DLD1 (cell line): ENCODE data around the gene SUCNR1.

Experiments used
- in situ Hi-C: cut with HindIII; loops from 2 replicates; pipeline ENCODE4 v1.10.0; 2017; ENCODE audit warnings: low sequenced_read_pairs

SUCNR1 gene

DNA sequence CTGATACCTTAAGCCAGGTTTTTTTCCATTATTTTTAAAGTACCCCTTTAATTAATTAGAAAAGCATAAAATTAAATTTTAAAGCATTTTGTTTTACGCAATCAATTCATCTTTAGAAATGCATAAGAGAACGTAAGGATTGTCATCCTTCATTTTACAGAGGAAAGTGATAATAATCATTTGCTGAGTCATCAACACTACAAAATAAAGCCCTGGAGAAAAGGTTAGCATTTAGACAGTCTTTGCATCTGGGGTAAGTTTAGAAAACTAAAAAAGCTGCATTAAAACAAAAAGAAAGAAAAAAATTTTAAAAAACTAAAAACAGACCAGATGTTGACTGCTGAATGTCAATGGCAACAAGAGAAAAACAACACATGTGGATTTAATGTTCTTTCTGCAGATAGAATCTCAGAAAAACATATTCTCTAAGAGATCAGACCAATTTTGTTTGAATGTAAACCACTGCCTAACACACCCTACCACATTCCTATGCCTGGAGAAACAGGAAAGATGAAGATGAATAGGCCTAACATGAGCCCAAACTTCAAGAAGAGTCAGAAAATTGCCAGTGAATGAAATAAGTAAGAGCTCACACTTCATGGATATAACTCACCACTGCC lies 59.9 kb downstream of the SUCNR1 start:
- in situ Hi-C loops: no loop called here
